ENCODE results near the gene ST8SIA6. TPM values are rescaled to one million over a fixed set of nuclear protein-coding genes. Genes with fewer than 3 reads are reported as not detected.

ST8SIA6 gene
- total and polyA plus RNA-seq, 2 of the 8 experiments (the other 6 are each of a cell fraction or from before 2014, with no cell fraction given): 0.70 to 1.1 TPM

DNA sequence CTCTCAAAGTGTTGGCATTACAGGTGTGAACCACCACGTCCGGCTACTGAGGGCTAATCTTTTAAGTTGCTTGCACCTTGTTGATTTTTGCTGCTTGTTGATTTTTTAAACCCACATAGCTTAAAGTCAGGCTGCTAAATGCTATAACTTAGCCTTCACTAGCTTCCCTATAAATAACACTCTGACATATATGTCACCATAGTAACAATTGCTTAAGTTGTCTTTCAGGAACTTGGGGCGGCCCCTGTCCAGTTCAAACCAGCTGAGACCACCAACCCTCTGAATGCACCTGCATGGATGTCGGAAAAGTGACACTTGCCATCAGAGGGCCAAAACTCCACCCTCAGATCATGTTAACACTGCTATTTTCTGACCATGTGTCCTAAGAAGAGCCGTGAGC, 47.3 kb downstream of the ST8SIA6 start (continued):
- no peak for TF ChIP-seq CTBP2 (IDR thresholded peaks at IDR 0.05; ENCODE audit: borderline replicate concordance, insufficient read depth, insufficient read length, low read length)
- TF ChIP-seq JUND (IDR thresholded peaks at IDR 0.05; ENCODE audit: low read length): no peak
- TF ChIP-seq EZH2 (IDR thresholded peaks at IDR 0.05; ENCODE audit: low read depth, low read length, severe bottlenecking): no peak
- no peak for TF ChIP-seq SP1 (IDR thresholded peaks at IDR 0.05; ENCODE audit: low read depth, low read length)

All from H1 (cell line).